Neural progenitor cell (in vitro differentiated cells): ENCODE data around the gene CLDND1. TPM values are rescaled to one million over a fixed set of nuclear protein-coding genes. Genes with fewer than 3 reads are reported as not detected.

Experiments
- DNase-seq: peaks from one replicate; pipeline ENCODE4 v3.0.0-alpha.2; 2016; ENCODE audit warnings: low spot score
- H2AFZ ChIP-seq: fragments of 200-600 bp; sonication (generic); replicated peaks from 2 replicates; pipeline ENCODE4 v1.6.1; 2016; ENCODE audit warnings: antibody characterized with exemption
- H3F3A ChIP-seq: fragments of 200-600 bp; sonication (generic); 2 replicates; pipeline ENCODE4 v1.6.1; 2016; ENCODE audit warnings: antibody characterized with exemption, low read depth
- H3K27ac ChIP-seq: fragments of 200-600 bp; sonication (generic); 2 replicates; pipeline ENCODE4 v1.5.1; 2016; ENCODE audit warnings: mild to moderate bottlenecking
- H3K27me3 ChIP-seq: fragments of 200-600 bp; sonication (generic); 2 replicates; pipeline ENCODE4 v1.6.1; 2016; ENCODE audit warnings: mild to moderate bottlenecking, moderate library complexity
- H3K36me3 ChIP-seq: fragments of 200-600 bp; sonication (generic); 2 replicates; pipeline ENCODE4 v1.5.1; 2016
- H3K4me1 ChIP-seq: fragments of 200-600 bp; sonication (generic); 2 replicates; pipeline ENCODE4 v1.6.1; 2016; ENCODE audit warnings: mixed run types
- H3K4me2 ChIP-seq: fragments of 200-600 bp; sonication (generic); 2 replicates; pipeline ENCODE4 v1.6.1; 2016
- H3K4me3 ChIP-seq: fragments of 200-600 bp; sonication (generic); 2 replicates; pipeline ENCODE4 v1.5.1; 2016
- H3K79me2 ChIP-seq: fragments of 200-600 bp; sonication (generic); 2 replicates; pipeline ENCODE4 v1.6.1; 2016; ENCODE audit warnings: low read depth
- H3K9ac ChIP-seq: fragments of 200-600 bp; sonication (generic); 2 replicates; pipeline ENCODE4 v1.6.1; 2016
- H3K9me3 ChIP-seq: fragments of 200-600 bp; sonication (generic); 2 replicates; pipeline ENCODE4 v1.5.1; 2016; ENCODE audit warnings: low read depth
- H4K20me1 ChIP-seq: fragments of 200-600 bp; sonication (generic); 2 replicates; pipeline ENCODE4 v1.6.1; 2016; ENCODE audit warnings: low read depth
- H3K27ac Mint-ChIP-seq: 3 replicates; pipeline ENCODE4 v1.8.0; 2021; ENCODE audit warnings: mixed read lengths
- H3K27me3 Mint-ChIP-seq: 2 replicates; pipeline ENCODE4 v1.8.0; 2022; ENCODE audit warnings: low read depth, mild to moderate bottlenecking, inconsistent platforms, moderate library complexity, mixed read lengths; ENCODE audit not compliant: insufficient read depth
- H3K36me3 Mint-ChIP-seq: 3 replicates; pipeline ENCODE4 v1.8.0; 2021; ENCODE audit warnings: mixed read lengths
- H3K4me1 Mint-ChIP-seq: 3 replicates; pipeline ENCODE4 v1.8.0; 2021; ENCODE audit warnings: mixed read lengths
- H3K4me3 Mint-ChIP-seq: 3 replicates; pipeline ENCODE4 v1.8.0; 2021; ENCODE audit warnings: mild to moderate bottlenecking, moderate library complexity, mixed read lengths
- H3K9me3 Mint-ChIP-seq: 3 replicates; pipeline ENCODE4 v1.8.0; 2020; ENCODE audit warnings: mixed read lengths
- CTCF ChIP-seq: fragments of 200-600 bp; sonication (generic); IDR thresholded peaks from 2 replicates; pipeline ENCODE4 v1.5.1; 2017; ENCODE audit warnings: antibody characterized with exemption, mild to moderate bottlenecking
- EZH2 ChIP-seq: fragments of 200-600 bp; sonication (generic); IDR thresholded peaks from 2 replicates; pipeline ENCODE4 v1.6.1; 2017; ENCODE audit warnings: antibody characterized with exemption, mild to moderate bottlenecking, moderate library complexity
- EZH2phosphoT487 ChIP-seq: fragments of 200-600 bp; sonication (generic); IDR thresholded peaks from 2 replicates; pipeline ENCODE4 v1.6.1; 2017; ENCODE audit warnings: antibody characterized with exemption
- total RNA-seq: library from RNA; depleted of rRNA; stranded (reverse); fragments of >200 nt; gene quantifications from 2 replicates; pipeline ENCODE4 v1.2.3, GENCODE V29; 2015; ENCODE audit warnings: low replicate concordance

CLDND1 gene
- total RNA-seq, 1 donor from 2014 or later = 176 TPM

GRCh38 chr3:98555025-98555379, 32.3 kb upstream of the CLDND1 start:
- Histone ChIP-seq H3F3A (no peaks in the 10 kb centered on the region), H3K9me3 (no peaks in the 10 kb centered on the region), H2AFZ (no peak overlapping the region), H4K20me1 (no peaks in the 10 kb centered on the region), H3K27me3 (no peaks in the 10 kb centered on the region), H3K9ac (no peak overlapping the region), H3K4me1 (peaks cover 5% of the 10 kb centered on the region), H3K79me2 (no peaks in the 10 kb centered on the region), H3K4me2 (no peak overlapping the region), H3K27ac (no peak overlapping the region), H3K36me3 (no peaks in the 10 kb centered on the region), H3K4me3 (no peak overlapping the region)
- TF ChIP-seq EZH2phosphoT487 (no peak), CTCF (no peak), EZH2 (no peak)
- no peak overlapping the region for H3K27ac Mint-ChIP-seq
- H3K36me3 Mint-ChIP-seq = no peaks in the 10 kb centered on the region
- H3K4me3 Mint-ChIP-seq = no peak overlapping the region
- H3K9me3 Mint-ChIP-seq = no peaks in the 10 kb centered on the region
- peaks cover 4% of the 10 kb centered on the region for H3K27me3 Mint-ChIP-seq
- peaks cover 4% of the 10 kb centered on the region for H3K4me1 Mint-ChIP-seq
- no peak for DNase-seq

- H3K4me2 ChIP-seq = no peak overlapping the region
- no peaks in the 10 kb centered on the region for H3K79me2 ChIP-seq
- Mint-ChIP-seq H3K4me3 (no peak overlapping the region), H3K27ac (no peak overlapping the region), H3K9me3 (no peaks in the 10 kb centered on the region), H3K27me3 (peaks cover 2% of the 10 kb centered on the region), H3K36me3 (no peaks in the 10 kb centered on the region), H3K4me1 (peaks cover 4% of the 10 kb centered on the region)
- no peak for DNase-seq
- no peaks in the 10 kb centered on the region for H3F3A ChIP-seq
- H3K4me3 ChIP-seq = no peak overlapping the region
- H4K20me1 ChIP-seq = no peaks in the 10 kb centered on the region
- TF ChIP-seq CTCF = no peak
- TF ChIP-seq EZH2phosphoT487 = no peak
- TF ChIP-seq EZH2 = no peak
- no peak overlapping the region for H3K9ac ChIP-seq
- H3K9me3 ChIP-seq = no peaks in the 10 kb centered on the region
- H3K36me3 ChIP-seq = no peaks in the 10 kb centered on the region
- no peaks in the 10 kb centered on the region for H3K27me3 ChIP-seq
- no peak overlapping the region for H3K27ac ChIP-seq
- H3K4me1 ChIP-seq = peaks cover 5% of the 10 kb centered on the region
- H2AFZ ChIP-seq = no peak overlapping the region
Observed at GRCh38 chr3:98554580-98554979, 31.9 kb upstream of the CLDND1 start.

GRCh38 chr3:98553753-98554152, 31.1 kb upstream of the CLDND1 start:
- peaks cover 4% of the 10 kb centered on the region for H3K4me1 Mint-ChIP-seq
- H3K27ac ChIP-seq = no peak overlapping the region
- no peaks in the 10 kb centered on the region for H3K36me3 ChIP-seq
- TF ChIP-seq CTCF = no peak
- TF ChIP-seq EZH2phosphoT487 = no peak
- no peak for TF ChIP-seq EZH2
- no peaks in the 10 kb centered on the region for H4K20me1 ChIP-seq
- peaks cover 2% of the 10 kb centered on the region for H3K27me3 Mint-ChIP-seq
- H3K4me3 ChIP-seq = no peak overlapping the region
- no peak overlapping the region for H3K9ac ChIP-seq
- no peak overlapping the region for H3K27ac Mint-ChIP-seq
- H3K79me2 ChIP-seq = no peaks in the 10 kb centered on the region
- no peaks in the 10 kb centered on the region for H3K9me3 ChIP-seq
- H2AFZ ChIP-seq = no peak overlapping the region
- H3K4me1 ChIP-seq = peaks cover 5% of the 10 kb centered on the region
- DNase-seq = no peak
- no peaks in the 10 kb centered on the region for H3F3A ChIP-seq
- no peak overlapping the region for H3K4me2 ChIP-seq
- no peaks in the 10 kb centered on the region for H3K9me3 Mint-ChIP-seq
- H3K4me3 Mint-ChIP-seq = no peak overlapping the region
- no peaks in the 10 kb centered on the region for H3K27me3 ChIP-seq
- no peaks in the 10 kb centered on the region for H3K36me3 Mint-ChIP-seq
